GM21825 (cell line): ENCODE data around the gene MAP7D1.
A peak's percentile ranks its signal among the peaks of the same experiment; 100 is the strongest.
"Not testable (repeated sequence)": the region's sequence is repeated elsewhere in the genome, so short reads cannot be mapped to it uniquely, and the experiment has no call there.

Experiments
- ATAC-seq: cut with Tn5 transposase; IDR thresholded peaks from one replicate; pipeline ENCODE4 v1.9.1; 2021; ENCODE audit warnings: mild to moderate bottlenecking, moderate library complexity; ENCODE audit not compliant: unreplicated experiment

MAP7D1 gene

DNA sequence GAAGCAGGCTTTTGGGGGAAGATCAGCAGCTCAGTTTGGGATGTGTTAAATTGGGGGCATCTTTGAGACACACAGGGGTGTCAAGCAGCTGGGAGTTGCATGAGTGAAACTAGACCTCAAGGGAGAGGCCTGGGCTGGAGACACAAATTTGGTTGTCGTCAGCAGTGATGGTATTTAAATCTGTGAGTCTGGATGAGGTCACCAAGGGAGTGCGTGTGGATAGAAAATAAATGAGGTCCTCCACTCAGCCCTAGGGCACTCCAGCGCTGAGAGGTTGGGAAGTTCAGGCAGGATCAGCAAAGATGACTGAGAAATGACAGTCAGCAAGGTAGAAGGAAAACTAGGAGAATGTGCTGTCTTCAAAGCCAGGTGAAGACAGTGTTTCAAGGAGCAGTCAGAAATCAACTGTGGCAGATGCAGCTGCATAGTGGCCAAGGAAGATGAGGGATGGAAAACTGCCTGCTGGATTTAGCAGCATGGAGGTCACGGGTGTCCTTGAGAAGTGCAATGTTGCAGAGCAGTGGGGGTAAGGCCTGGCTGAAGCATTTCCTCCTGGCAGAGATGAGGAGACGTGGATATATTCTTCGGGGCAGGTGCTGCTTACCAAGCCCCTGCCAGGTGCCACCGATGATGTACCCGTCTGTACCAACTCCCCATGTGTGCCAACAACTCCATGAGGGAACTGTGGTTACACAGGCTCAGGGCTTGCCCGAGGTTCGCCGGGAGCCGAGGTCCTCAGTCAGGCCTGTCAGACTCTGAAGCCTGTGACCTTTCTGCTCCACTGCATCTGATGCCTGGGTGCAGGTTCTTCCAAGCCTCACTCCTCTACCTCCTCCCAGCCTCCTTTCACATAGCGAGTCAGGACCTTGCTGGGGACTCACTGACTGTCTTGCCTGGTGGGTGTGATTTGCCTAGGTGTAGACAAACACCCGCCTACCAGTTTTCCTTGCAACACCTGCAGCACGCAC lies 11.3 kb downstream of the MAP7D1 start:
- ATAC-seq, result no peak

DNA sequence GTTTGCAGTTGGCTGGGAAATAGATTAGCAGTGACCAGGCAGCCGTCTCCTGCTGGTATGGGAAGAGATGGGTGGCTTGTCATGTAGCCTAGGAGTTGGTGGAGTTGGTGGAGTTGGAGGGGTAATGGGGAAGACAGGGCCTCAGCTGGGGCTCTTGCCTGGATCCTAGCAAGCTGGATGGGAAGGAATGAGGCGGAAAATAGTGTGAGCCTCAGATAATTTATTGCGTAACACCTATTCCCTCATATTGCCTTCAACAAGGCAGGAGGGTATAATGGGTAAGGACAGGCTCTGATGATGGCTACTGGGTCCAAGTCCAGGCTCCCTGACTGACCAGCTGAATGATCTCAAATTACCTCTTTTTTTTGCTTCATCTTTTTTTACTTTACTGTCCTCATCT lies 12.6 kb downstream of the MAP7D1 start:
- no peak for ATAC-seq

DNA sequence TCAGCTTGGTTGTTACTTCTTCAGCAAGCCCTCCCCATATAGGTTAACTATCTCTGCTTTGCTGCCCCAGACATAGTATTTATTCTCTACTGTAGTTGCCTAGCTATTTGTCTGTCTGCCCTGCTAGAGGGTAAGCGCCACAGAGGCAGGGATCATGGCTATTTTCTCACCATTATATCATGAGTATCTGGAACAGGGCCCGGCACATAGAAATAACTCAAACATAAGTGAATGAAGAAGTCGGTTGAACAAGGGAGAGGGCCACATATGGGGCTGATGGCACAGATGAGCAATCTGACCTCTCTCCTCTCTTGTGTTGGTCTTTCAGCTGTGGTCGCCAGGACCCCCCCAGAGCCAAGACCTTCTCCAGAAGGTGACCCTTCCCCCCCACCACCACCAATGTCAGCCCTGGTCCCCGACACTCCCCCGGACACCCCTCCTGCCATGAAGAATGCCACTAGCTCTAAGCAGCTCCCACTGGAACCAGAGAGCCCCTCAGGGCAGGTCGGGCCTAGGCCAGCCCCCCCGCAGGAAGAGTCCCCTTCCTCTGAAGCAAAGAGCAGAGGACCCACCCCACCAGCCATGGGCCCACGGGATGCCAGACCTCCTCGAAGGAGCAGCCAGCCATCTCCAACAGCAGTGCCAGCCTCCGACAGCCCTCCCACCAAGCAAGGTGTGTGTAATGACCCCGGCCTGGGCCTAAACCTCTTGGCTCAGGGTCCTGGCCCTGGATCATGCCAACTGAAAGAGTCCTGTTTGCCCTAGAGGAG lies 14.9 kb downstream of the MAP7D1 start:
- ATAC-seq, result no peak

DNA sequence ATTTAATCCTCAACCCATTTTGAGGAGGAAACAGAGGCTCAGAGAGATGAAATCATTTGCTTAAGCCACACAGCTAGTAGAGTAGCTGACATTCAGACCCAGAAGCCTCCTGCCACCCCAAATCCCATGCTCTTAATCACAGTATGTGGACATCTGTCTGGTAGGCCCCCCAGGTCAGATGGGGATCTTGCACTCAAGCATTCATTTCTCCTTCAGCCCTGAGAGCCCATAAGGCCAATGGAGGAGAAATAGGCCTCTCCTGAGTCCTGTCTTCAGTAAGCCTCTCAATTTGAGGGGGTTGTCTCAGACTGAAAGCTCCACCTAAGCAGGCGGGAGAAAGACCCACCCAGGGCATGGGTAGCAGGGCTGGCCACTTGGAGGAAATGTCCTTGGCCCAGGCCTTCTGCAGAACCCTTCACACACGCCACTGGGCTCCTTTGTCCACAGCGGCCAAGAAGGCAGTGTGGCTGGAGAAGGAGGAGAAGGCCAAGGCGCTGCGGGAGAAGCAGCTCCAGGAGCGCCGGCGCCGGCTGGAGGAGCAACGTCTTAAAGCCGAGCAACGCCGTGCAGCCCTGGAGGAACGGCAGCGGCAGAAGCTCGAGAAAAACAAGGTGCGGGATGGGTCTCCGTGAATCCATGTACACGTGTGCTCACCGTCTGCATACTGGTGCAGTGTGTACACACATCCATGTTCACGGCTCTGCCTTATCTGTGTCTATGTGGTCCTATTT lies 16.2 kb downstream of the MAP7D1 start:
- no peak for ATAC-seq

DNA sequence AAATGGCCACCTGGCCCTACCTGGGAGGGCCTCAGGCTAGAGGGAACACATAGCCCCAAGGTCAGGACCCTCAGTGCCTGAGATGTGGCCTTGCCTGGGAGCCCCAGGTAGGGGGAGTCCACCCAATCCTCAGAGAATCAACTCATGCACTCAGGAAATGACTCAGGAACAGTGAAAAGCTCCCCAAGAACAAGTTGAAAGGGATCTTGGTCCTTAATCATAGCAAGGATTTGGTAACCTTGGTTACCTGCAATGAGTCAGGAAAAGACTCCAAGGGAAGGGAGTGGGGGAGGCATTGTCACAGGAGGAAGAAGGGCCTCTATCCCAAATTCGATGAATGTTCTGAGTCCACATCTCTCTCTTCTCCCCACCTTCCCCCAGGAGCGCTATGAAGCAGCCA lies 17.0 kb downstream of the MAP7D1 start:
- no peak for ATAC-seq

DNA sequence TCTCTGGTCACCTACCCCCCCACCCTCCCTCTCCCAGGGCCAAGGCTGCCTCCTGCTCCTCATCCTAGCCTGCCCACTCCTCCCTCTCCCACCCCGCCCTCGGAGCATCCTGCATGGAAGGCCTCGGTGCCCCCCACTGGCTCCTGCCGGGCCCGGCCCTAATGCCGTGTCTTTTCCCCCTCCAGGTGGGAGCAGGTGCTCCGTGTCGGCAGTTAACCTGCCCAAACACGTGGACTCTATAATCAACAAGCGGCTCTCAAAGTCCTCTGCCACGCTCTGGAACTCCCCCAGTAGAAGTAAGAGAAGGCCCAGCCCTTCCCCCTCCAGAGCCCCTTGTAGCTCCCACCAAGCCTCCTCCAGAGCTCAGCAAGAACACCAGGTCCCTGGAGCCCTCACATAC lies 18.8 kb downstream of the MAP7D1 start:
- ATAC-seq, result no peak

DNA sequence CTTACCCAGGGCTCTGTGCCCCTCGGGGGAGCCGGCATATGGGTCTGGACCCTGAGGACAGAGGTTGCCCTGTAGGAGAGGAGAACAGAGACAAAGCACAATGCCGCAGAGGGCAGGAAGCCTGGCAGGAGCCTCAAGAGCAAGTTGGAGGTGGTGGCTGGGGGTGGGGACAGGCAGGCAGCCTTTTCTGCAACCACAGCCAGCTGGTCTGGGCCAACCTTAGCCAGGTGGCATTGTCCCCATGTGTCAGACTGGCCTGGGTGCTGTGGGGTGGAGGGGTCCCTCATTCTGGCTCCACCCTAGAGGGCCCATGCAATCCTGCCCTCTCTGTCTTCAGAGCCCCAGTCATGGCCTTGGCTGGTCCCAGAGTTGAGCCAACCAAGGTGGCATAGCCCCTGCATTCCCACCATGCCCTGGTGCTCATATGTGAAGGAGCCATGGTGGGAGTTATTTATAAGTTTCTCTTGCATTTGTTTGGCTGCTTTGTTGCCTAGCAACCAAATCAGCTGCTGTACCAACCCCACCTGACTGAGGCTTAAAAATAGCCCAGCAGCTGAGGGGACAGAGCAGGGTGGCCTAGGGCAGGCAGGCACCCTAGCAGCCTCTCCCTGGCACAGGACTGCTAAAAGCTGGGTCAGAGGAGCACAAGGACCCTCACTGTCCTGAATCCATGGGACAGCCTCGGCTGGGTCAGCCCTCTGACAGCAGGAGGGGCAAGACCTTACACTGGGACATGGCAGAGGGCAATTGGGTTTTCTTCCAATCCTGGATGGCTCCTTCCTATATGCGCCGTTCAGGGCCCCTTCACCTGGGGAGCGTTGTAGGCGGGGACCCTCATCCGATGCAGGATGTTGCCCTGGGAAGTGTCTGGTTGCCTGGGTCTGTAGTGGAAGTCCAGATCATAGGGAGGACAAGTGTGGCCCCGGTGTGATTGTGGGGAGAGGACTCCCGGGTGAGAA lies 19.5 kb downstream of the MAP7D1 start:
- no peak for ATAC-seq

DNA sequence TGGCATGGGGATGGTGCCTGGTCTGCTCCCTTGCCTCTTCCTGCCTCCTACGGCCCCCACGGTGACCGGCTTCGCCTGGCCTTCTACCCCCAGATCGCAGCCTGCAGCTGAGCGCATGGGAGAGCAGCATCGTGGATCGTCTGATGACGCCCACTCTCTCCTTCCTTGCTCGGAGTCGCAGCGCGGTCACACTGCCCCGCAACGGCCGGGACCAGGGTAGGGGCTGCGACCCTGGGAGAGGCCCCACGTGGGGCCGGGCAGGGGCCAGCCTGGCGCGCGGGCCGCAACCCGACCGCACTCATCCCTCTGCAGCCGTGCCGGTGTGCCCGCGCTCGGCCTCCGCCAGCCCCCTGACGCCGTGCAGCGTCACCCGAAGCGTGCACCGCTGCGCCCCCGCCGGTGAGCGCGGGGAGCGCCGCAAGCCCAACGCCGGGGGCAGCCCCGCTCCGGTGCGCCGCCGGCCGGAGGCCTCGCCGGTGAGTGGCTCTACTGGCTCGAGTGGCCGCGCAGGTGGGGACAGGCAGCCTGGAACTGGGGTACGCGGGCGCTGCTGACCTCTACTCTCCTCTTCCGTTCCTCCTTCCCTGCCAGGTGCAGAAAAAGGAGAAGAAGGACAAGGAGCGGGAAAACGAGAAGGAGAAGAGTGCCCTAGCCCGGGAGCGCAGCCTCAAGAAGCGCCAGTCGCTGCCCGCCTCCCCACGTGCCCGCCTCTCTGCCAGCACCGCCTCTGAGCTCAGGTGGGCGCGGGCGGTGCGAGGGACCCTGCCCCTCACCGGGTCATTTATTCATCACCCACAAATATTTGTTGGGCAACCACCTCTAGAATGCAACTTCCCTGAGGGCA lies 20.4 kb downstream of the MAP7D1 start:
- no peak for ATAC-seq

DNA sequence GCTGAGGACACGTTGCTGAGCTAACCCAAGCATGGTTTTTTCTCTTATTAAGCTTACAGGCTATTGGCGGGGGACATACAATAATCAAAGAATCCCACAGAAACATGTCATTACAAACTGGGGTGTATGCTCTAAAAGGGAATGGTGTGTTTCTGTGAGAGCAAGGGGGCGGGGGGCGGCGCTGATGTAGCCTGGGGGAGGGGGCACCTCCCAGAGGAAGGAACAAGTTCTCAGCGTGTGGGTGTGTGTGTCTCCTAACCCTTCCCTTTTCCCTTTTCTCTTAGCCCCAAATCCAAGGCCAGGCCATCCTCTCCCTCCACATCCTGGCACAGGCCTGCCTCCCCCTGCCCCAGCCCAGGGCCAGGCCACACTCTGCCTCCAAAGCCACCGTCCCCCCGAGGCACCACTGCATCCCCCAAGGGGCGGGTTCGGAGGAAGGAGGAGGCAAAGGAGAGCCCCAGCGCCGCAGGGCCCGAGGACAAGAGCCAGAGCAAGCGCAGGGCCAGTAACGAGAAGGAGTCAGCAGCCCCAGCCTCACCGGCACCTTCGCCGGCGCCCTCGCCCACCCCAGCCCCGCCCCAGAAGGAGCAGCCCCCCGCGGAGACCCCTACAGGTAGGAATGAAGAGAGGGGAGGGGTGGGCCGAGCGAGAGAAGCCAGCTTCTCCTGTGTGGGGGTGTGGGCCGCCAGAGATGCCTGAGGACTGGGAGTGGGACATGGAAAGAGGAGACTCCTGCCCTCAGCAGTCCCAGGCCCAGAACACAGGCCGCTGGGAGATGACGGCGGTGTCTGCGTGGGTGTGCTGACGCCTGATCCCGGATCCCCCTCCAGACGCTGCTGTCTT lies 21.9 kb downstream of the MAP7D1 start:
- no peak for ATAC-seq

DNA sequence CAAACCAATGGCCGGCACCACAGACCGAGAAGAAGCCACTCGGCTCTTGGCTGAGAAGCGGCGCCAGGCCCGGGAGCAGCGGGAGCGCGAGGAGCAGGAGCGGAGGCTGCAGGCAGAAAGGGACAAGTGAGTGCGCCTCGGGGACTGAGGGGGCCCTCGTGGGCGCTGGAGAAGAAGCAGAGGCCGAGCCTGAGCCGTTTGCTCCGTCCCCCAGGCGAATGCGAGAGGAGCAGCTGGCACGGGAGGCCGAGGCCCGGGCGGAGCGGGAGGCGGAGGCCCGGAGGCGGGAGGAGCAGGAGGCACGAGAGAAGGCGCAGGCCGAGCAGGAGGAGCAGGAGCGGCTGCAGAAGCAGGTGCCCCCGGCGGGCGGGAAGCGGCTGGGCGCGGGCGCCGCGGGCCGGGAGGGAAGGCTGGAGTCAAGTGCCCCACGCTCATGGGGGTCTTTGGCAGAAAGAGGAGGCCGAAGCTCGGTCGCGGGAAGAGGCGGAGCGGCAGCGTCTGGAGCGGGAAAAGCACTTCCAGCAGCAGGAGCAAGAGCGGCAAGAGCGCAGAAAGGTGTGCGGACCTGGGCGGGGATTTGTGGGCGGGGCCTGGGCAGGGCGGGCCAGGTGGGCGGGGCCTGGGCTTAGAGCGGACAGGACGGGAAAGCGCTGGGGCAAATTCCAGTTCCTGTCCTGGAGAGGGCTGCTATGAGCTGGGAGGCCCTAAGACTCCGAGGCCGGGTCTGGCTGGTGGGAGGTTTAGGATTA lies 22.7 kb downstream of the MAP7D1 start:
- ATAC-seq, result no peak

DNA sequence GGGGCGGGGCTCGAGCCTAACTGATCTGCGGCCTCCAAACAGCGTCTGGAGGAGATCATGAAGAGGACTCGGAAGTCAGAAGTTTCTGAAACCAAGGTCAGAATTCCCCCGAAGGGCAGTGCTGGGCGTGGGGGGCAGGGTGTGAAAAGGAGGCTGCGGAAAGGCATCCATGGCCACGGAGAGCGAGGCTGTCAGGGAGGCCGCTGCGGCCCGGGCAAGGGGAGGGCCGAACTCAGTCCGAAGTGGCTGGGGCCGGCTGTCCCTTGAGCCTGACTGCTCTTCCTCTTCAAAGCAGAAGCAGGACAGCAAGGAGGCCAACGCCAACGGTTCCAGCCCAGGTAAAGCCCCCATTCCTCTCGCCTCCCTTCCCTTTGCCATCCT lies 23.2 kb downstream of the MAP7D1 start:
- ATAC-seq, result no peak

DNA sequence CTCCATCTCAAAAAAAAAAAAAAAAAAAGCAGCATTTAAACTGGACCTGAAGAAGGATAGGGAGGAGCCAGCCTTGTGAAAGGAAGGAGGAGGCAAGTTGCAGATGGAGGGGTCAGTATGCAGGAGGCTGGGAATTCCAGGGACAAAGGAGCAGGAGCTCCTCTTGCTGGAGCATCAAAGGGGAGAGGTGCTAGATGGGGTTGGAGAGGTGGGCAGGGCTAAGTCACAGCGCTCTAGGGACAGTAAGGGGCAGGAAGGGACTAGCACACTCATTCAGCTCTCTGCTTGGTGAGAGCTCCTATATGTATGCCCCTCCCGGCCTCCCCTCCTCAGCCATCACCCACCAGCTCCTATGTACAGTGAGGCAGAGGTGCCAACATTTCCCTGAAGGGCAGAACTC lies 26.8 kb downstream of the MAP7D1 start:
- ATAC-seq, result no peak

DNA sequence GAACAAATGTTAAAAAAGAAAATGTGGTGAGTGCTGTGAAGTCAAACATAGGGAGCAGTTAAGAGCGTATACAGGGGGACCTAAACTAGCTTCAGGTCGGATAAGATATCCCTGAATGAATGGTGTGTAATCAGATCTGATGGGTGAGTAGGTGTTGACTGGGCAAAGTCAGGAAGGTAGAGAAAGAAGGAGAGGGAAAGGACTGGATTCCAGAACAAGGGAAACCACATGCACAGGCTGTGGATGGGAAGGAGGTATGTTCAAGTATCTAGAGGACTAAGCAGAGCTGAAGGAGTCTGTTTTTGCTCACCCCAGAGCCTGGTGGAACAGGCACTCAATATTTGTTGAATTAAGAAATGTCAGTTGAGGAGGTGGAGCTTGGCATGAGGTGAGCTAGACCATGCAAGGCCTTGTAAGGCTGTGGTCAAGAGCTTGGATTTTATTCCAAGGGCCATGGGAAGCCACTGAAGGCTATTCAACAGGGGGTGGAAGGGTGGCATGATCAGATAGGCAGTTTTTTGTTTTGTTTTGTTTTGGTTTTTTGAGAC lies 27.4 kb downstream of the MAP7D1 start:
- ATAC-seq, result no peak

DNA sequence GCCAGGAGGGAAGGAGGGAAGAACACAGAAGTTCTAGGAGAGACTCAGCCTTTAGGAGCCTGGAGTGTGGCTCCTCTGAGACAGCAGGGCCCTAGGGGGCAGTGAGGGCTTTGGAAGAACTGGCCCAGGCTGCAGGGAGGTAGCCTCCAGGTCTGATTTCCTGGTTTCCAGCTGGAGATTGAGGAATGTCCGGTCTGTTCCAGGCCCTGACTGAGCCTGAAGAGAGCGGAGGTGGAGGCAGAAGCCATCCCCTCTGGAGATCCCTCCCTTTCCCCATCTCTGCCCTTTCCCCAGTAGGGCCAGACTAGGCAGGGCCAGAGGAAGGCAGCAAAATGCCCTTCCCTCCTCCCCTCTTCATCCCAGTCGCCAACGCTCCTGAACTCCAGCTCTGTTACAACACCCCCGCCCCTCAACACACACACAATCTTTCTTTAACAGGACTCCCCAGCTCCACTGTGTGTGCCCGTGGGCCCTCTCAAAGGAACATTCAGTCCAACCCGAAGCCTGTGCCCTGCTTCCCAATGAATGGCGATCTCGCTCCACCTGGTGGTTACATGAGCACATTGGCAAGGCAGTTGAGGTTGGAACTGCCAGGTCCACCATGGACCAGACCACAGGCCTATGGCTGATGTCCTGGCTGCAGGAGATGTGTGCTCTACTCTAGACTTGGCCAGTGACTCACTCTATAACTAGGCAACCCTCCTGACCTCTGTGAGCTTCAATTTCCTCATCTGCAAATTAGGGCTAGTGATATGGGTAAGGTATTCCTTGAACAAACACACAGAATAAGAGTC lies 32.0 kb downstream of the MAP7D1 start:
- peak; percentile 89 for ATAC-seq

DNA sequence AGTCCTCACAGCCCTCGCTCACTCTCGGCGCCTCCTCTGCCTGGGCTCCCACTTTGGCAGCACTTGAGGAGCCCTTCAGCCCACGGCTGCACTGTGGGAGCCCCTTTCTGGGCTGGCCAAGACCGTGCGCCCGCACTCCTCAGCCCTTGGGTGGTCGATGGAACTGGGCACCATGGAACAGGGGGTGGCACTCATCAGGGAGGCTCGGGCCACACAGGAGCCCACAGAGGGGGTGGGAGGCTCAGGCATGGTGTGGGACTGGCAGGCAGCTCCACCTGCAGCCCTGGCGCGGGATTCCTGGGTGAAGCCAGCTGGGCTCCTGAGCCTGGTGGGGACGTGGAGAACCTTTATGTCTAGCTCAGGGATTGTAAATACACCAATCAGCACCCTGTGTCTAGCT lies 40.8 kb downstream of the MAP7D1 start:
- ATAC-seq, result not testable (repeated sequence)

DNA sequence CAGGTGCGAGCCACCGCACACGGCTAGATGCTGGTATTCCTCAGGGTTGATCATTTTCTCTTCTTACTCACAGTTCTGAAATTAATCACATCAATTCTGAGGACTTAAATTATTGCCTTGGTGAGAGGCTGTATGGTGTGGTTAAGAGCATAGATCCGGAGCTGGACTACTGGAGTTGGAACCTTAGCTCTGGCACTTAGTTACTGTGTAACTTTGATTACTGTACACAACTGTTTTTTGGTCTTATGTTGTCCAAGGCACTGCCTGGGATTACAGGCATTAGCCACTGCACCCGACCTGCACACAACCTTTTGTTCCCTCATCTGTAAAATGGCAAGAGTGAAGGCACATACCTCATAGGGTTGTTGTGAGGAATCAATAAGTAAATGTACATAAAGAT lies 42.7 kb downstream of the MAP7D1 start:
- no peak for ATAC-seq
